SHP77 treated with DMSO at 0.1 percent for 48 hours (cell line): ENCODE measurements around the gene CEP250.
"Not testable (repeated sequence)": the region's sequence is repeated elsewhere in the genome, so short reads cannot be mapped to it uniquely, and the experiment has no call there.

Experiments used
- DNase-seq: peaks from one replicate; lab custom pipeline; 2025; lab: John Stamatoyannopoulos, UW

The CEP250 gene

DNA sequence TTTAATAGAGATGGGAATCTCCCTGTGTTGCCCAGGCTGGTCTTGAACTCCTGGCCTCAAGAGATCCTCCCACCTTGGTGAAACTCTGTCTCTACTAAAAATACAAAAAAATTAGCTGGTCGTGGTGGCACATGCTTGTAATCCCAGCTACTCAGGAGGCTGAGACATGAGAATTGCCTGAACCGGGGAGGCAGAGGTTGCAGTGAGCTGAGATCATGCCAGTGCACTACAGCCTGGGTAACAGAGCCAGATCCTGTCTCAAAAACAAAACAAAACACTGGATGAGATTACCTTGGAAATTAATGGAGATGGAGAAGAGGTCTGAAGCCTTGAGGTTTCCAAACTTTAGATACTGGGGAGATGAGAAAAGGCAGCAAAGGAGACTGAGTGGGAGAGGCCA is 2.1 kb downstream of the CEP250 start:
- DNase-seq: not testable (repeated sequence)

DNA sequence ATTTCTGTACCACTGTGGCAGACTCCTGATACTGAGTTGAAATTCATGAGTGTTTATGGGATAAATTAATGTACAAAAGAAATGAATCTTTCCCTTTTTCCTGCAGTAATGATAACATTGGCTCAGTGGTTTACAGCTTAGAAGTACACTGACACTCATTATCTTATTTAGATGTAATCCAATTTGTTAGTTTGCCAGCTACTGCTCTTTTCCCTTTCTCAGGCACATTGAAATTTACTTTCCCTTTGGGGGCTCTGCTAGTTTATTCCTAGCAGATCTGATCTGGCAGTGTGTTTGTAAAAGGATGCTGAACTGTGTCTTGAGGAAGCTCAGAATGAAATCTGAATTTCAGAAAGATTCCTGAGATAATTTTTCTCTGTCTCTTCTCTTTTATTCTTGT is 3.0 kb downstream of the CEP250 start:
- no peak for DNase-seq

DNA sequence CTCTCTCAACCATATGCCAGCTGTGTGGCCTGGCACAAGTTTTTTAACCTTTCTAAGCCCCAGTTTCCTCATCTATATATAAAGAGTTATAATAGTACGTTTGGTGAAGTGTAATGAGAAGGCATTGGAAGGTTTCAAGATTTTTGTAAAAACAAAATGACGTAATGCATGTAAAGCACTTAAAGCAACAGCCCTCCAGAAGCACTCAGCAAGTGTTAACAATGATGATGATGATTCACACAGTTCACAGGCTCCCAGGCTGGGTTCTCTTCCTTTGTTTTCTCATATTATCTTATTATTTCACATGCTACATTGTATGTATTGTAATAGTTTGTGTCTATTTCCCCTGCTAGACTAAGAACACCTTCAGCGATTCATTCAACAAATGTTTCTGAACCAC is 6.2 kb downstream of the CEP250 start:
- no peak for DNase-seq

DNA sequence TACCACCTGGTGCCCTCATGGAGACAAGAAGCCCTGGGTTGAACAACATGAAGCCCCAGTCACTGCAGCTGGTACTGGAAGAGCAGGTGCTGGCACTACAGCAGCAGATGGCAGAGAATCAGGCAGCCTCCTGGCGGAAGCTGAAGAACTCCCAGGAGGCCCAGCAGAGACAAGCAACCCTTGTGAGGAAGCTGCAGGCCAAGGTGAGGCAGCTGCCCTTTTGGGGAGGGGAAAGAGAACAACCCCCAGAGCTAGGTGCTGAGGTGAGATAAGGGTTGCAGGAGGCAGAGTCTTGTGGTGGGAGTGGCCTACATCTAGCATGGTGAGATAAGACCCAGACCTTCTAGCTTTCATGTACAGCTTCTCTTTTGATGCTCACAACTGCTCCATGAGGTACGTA is 7.0 kb downstream of the CEP250 start:
- peak; percentile 75 for DNase-seq

DNA sequence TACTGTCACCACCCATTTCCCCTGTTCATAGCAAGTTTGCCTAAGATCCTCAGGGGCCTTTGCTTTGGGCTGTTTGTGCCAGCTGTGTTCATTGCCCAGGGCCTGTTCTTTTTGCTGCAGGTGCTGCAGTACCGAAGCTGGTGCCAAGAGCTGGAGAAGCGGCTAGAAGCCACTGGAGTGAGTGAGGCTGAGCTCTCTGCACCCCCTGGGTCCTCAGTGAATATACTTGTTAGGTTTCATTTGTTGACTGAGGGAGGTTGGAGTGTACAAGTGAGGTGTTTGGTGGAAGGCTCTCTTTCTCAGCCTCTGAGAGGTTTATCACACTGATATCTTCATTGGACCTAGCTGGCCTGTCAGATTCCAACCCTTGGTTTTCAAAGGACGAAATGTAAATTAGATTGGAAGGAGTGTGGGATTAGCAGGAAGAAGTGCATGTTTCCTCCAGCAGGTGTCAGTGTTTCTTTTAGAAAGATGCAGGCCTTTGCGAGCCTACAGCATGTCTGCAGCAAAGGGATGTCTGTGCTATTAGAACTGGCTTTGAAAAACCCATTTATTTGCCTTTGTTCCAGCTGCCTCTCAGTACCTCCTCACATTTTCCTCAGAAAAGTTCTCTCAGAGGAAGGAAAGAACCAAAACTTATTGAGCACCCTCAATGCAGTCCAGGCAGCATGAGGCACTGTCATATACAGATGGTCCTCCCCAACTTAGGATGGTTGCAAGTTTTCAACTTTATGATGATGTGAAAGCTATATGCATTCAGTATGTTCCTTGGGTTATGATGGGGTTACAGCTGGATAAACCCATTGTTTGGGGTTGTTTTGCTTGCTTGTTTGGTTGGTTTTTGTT is 8.3 kb downstream of the CEP250 start:
- DNase-seq: peak; percentile 30

DNA sequence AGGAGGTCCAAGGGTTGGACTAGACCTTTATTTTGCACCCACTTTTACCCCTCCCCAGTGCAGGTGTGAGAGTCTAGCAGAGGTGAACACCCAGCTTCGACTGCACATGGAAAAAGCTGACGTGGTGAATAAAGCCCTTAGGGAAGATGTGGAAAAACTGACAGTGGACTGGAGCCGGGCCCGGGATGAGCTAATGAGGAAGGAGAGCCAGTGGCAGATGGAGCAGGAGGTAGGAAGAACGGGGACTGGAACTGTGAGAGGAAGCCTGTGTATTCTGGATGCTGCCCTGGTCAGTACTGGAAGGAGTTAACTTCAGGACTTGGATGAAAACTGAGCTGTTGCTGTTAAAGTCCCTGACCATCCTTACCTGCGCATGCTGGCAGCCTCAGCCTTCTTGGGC is 10.6 kb downstream of the CEP250 start:
- DNase-seq: no peak

DNA sequence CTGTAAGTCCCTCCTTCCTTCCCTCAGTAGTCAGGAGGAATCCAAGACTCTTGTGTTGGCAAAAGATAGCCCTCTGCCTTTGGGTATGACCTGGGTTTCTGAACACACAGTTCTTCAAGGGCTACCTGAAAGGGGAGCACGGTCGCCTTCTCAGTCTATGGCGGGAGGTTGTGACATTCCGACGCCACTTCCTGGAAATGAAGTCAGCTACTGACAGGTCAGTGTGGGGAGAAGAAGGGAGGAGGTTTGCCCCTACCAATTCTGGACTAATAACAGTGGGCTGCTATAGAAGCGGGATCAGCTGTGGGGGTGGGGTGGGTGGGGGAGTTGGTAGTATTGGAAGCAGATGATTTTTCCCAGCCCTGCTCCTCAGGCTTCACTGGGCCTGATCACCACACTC is 11.5 kb downstream of the CEP250 start:
- no peak for DNase-seq

DNA sequence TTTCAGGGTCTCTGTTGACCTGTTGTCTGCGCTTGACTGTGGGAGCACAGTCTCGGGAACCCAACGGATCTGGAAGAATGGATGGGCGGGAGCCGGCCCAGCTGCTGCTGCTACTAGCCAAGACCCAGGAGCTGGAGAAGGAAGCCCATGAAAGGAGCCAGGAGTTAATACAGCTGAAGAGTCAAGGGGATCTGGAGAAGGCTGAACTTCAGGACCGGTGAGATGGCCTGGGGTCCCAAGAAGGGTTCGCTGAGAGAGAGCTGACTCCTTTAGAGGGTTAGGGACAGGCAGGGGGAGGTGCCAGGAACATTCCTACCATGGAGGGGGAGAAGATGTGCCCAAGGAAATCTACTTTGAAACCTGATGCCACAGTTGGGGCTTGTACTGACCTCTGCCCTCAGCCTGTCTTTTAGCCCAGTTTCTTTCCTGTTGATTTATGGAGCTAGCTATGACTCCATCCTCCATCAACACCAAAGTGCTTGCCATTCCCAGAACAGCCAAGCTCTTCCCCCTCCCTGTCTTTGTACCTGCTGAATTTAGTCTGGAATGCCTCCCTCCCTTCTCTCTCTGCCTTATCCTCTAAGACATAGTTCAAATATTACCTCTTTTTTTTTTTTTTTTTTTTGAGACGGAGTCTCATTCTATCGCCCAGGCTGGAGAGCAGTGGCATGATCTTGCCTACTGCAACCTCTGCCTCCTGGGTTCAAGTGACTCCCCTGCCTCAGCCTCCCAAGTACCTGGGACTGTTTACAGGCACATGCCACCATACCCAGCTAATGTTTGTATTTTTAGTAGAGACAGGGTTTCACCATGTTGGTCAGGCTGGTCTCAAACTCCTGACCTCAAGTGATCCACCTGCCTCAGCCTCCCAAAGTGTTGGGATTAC is 12.2 kb downstream of the CEP250 start:
- DNase-seq: no peak

DNA sequence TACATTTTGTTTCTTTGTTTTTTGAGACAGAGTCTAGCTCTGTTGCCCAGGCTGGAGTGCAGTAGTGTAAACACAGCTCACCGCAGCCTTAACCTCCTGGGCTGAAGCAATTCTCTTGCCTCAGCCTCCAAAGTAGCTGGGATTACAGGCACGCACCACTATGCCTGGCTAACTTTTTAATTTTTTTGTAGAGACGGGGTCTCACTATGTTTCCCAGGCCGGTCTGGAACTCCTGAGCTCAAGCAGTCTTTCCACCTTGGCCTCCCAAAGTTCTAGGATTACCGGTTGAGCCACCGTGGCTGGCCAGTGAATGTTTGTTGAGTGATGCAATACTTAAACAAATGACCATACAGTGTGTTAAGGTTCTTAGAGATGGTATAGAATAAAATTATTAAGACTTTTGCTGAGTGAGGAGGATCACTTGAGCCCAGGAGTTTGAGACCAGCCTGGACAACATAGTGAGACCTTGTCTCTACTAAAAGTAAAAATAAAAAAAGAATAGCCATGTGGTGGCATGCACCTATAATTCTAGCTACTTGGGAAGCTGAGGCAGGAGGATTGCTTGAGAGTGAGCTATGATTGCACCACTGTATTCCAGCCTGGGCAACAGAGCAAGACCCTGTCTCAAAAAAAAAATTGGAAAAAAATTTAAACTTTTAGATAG is 13.4 kb downstream of the CEP250 start:
- DNase-seq: no peak

DNA sequence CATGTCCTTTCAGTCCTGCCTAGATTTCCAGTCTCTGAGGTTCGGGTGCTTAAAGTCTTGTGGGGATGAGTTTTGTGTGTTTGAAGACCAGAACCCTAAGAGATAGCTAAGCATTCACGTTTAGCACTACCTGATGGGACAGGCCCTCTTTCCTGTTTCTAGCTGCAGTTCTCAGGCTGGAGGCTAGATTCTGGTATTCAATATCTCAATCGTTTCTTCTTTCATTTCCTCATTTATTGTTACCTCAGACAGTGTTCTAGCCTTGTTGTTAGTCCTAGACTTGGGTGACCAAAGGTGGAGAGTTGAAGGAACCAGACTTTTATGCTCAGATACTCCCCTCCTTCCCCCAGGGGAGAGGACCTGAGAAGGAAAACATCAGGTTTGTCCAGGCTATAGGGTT is 16.8 kb downstream of the CEP250 start:
- DNase-seq: no peak

DNA sequence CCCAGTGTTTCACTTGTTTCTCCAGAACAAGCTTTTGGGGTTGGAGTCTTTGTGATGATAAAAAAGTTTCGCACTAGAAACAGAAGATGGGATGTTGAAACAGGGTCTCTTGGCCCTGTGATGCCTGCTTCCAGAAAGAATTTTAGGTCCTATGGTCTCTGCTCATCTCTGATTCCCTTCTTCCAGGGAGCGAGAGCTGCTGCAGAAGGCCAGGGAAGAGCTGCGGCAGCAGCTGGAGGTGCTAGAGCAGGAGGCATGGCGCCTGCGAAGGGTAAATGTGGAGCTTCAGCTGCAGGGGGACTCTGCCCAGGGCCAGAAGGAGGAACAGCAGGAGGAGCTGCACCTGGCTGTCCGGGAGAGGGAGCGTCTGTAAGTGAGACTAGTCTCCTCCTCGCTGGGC is 18.3 kb downstream of the CEP250 start:
- DNase-seq: no peak

DNA sequence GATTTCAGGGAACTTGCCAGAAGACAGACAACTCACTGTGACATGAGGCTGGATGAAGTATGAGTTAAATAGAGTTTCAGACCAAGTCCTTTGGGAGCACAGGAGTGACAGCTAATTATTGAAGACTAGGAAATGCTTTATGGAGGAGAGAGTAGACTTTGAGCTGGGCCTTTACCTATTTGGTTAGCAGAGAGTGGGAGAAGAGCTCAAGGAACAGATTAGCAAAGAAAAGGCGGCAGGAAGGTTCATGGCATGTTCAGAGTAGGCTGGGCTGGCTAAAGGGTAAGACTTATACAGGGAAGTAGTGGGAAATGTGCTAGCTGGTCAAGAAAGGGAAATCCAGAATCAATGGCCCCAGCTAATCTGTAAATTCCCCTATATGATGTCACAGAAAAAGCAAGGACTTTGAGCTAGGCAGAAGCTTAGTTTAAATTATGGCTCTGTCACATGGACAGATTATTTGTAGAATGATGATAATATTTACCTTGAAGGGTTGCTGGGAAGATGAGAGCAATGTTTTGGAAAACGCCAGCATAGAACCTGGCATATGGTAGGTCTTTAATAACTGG is 19.0 kb downstream of the CEP250 start:
- DNase-seq: no peak

DNA sequence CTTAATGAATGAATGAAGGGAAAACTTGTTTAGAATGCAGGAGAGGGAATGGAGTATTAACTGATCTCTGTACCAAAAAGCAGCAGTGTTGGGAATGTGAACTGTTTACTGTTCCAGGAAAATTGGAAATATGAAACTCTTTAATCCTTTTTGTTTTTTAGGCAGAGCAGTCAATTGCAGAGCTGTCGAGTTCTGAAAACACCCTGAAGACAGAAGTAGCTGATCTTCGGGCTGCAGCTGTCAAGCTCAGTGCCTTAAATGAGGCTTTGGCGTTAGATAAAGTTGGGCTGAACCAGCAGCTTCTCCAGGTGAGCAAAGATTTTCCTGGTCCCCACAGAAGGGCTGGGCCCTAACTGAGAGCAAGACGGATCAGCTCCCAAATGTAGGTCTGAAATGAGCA is 20.9 kb downstream of the CEP250 start:
- no peak for DNase-seq

DNA sequence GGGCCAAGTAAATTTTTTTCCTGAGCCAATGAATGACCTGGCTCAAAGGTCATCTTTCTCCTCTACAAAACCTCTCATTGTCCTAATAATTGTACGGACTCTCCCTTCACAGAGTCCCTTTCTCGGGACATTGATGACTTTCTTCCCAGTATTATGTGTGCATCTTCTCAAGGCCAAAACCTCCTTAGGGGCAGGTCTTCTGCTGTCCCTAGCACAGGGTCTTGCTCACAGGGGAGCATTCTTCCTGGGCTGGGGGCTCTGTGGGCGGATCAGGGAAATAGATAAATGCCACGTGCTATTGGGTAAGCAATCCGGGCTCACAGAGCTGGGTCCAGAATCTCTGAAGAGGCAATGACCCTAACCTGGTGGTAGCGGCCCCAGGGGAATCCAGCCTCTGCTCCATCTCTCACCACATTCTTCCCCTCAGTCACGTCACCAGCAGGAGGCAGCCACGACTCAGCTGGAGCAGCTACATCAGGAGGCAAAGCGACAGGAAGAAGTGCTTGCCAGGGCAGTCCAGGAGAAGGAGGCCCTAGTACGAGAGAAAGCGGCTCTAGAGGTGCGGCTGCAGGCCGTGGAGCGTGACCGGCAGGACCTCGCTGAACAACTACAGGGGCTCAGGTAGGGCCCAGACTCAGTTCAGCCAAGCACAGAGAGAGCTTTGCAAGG is 23.5 kb downstream of the CEP250 start:
- DNase-seq: no peak

DNA sequence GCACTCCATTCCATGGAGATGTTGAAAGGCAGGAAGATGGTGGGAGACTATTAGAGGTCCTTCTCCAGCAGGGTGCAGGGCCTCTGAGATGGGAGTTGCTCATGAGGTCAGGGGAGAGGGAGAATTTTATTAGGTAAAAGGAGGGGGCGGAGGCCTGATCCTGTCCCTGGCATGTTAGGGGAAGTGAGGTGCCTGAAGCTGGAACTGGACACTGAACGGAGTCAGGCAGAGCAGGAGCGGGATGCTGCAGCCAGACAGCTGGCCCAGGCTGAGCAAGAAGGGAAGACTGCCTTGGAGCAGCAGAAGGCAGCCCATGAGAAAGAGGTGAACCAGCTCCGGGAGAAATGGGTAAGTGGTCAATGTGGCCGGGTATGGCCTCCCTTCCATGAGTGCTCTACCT is 24.4 kb downstream of the CEP250 start:
- no peak for DNase-seq

DNA sequence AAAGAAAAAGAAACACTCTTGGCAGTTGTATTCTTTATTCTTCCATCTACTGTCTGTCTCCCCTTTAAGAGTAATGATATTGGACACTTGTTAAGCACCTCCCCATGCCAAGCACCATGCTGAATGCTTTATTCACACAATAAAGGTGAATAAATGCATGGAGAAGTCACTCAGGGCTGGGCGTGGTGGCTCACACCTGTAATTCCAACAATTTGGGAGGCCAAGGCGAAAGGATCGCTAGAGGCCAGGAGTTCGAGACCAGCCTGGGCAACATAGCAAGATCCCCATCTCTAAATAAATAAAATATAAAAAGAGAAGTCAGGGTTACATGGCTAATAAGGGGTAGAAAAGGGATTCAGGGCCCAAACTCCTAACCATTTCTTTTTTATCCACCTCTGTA is 32.1 kb downstream of the CEP250 start:
- DNase-seq: no peak

DNA sequence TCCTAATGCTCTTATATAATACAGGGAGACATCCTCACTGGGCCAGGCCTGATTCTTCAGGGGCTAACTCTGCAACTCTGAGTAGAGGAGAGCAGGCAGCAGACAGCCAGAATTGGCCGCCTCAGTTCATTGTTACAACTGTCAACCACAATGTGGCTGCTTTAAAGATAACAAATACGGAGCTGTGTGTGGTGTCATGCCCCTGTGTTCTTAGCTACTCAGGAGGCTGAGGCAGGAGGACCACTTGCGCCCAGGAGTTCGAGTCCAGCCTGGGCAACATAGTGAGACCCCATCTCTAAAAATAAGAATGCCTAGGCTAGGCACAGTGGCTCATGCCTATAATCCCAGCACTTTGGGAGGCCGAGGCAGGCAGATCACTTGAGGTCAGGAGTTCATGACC is 34.3 kb downstream of the CEP250 start:
- DNase-seq: no peak

DNA sequence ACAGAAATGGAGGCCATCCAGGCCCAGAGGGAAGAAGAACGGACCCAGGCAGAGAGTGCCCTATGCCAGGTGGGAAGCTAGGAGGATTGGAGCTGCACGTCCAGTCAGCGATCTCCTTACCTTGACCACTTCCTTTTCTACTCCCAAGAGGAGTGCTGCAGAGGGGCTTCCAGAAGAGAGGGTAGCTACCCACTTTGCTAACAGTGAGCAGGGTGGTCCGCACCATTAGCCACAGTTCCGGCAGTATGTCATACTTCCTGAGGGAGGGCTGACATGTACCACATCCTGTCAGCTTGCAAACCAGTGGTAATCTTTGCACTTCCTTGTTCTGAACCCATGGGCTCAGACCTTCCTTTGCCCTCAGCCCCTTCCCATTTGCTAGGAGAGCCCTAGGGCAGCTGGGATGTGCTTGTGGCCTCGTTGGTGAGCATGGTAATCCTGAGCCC is 35.4 kb downstream of the CEP250 start:
- no peak for DNase-seq

DNA sequence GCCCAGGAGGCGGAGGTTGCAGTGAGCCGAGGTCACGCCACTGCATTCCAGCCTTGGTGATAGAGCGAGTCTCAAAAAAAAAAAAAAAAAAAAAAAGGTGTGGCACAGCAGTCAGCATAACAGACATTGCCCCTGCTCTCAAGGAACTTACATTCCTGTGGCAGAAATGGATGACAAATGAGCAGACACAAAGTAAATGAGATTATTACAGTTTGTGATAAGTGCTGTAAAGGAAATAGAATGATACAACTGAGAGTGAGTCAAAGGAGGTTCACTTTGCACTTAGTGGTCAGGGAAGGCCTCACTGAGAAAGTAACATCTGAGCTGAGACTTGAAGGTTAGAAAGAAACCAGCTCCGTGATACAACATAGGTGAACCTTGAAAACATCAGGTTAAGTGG is 36.4 kb downstream of the CEP250 start:
- DNase-seq: no peak

DNA sequence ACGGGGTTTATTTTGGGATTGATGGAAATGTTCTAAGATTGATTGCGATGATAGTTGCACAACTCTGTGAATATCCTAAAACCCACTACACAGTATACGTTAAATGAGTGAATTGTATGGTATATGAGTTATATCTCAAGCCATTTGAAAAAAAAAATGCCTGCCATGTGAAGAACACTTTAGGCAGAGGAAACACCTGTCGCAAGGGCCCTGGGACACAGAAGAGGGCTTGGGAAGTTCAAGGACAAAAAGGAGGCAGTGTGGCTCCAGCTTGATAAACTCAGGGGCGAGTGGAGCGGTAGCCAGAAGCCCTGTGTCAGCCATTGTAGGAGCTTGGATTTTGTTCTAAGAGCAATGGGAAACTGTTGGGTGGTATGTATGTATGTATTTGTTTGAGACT is 37.0 kb downstream of the CEP250 start:
- DNase-seq: no peak

DNA sequence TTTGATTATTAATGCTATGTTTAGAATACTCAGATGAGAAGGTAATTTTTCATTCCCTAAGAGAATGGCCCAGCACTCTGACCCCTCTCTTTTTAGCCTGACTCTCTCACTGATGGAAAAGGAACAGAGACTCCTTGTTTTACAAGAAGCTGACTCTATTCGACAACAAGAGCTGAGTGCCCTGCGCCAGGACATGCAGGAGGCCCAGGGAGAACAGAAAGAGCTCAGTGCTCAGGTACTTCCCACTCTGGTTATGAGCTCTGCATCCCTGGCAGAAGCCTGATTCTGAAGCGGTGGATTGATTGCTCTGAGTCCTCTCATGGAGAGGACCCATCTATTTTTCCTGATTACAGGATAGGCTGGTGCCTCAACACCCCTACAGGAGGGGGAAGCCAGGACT is 41.1 kb downstream of the CEP250 start:
- no peak for DNase-seq

DNA sequence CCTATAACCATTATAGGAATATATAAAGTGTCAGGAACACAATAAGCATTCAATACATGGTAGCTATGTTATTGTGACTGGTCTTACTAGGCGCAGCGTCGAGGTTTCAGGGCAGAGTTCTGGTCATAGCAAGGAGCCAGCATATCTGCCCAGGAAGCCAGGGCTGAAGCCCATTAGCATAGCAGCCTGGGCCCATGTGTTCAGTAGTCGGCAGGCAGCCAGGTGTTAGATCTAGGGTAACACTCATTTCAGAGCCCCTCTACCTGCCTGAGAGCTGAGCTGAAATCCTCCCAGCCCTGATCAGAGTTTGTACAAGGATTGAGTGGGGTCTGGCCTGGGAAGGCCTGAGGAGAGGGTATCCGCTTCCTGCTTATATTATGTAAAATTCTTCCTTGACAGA is 41.9 kb downstream of the CEP250 start:
- no peak for DNase-seq
